ENCODE data around the gene NKX2-2.

Gene NKX2-2

GRCh38 chr20:21521596-21522480, 8.0 kb upstream of the NKX2-2 start:
- no peak for DNase-seq (ENCODE audit: low read depth in 2 of 2)

GRCh38 chr20:21520702-21521595, 7.1 kb upstream of the NKX2-2 start:
- no peak for DNase-seq (ENCODE audit: low read depth in 2 of 2)

- DNase-seq (ENCODE audit: low read depth in 2 of 2) = no peak
These were observed 5.3 kb upstream of the NKX2-2 start for GRCh38 chr20:21519136-21519584.

GRCh38 chr20:21518292-21518991, 4.6 kb upstream of the NKX2-2 start:
- DNase-seq (ENCODE audit: low read depth in 2 of 2) = no peak

- no peak for DNase-seq (ENCODE audit: low read depth in 2 of 2)
These were observed 3.9 kb upstream of the NKX2-2 start for GRCh38 chr20:21517566-21518277.

GRCh38 chr20:21516861-21517565, 3.1 kb upstream of the NKX2-2 start:
- no peak for DNase-seq (ENCODE audit: low read depth in 2 of 2)

GRCh38 chr20:21516180-21516567, 2.3 kb upstream of the NKX2-2 start:
- DNase-seq (ENCODE audit: low read depth in 2 of 2) = no peak

- DNase-seq (ENCODE audit: low read depth in 2 of 2) = no peak
These were observed 1.7 kb upstream of the NKX2-2 start for GRCh38 chr20:21515300-21516179.

- DNase-seq (ENCODE audit: low read depth in 2 of 2) = no peak
These were observed 838 bp upstream of the NKX2-2 start for GRCh38 chr20:21514553-21515251.

GRCh38 chr20:21513181-21513663, 642 bp downstream of the NKX2-2 start:
- DNase-seq (ENCODE audit: low read depth in 2 of 2) = no peak

GRCh38 chr20:21512634-21513180, 1.2 kb downstream of the NKX2-2 start:
- DNase-seq (ENCODE audit: low read depth in 2 of 2) = no peak

- DNase-seq (ENCODE audit: low read depth in 2 of 2) = no peak
These were observed 1.8 kb downstream of the NKX2-2 start for GRCh38 chr20:21511850-21512633.

GRCh38 chr20:21511485-21511849, 2.4 kb downstream of the NKX2-2 start:
- no peak for DNase-seq (ENCODE audit: low read depth in 2 of 2)

- no peak for DNase-seq (ENCODE audit: low read depth in 2 of 2)
These were observed 3.2 kb downstream of the NKX2-2 start for GRCh38 chr20:21510414-21511384.

- DNase-seq (ENCODE audit: low read depth in 2 of 2) = no peak
These were observed 4.1 kb downstream of the NKX2-2 start for GRCh38 chr20:21509597-21510371.

- no peak for DNase-seq (ENCODE audit: low read depth in 2 of 2)
These were observed 4.7 kb downstream of the NKX2-2 start for GRCh38 chr20:21509079-21509596.
